HCT116 (cell line): Measurements from ENCODE around the gene MPI. TPM values are rescaled to one million over a fixed set of nuclear protein-coding genes. Genes with fewer than 3 reads are reported as not detected.

Experiments used
- ATAC-seq: fragments of 200-7000 bp; cut with Tn5 transposase; 2 replicates; pipeline ENCODE4 v1.9.1; 2020; ENCODE audit warnings: mild to moderate bottlenecking, moderate library complexity
- BruUV-seq: library from RNA; stranded (reverse); fragments of 400-500 nt; replicated peaks from 2 replicates; lab custom pipeline; 2021; lab: Mats Ljungman, UMichigan
- CTCF ChIA-PET: fragments of 300-600 bp; sonication (Branson Sonifier 250); formaldehyde crosslinking; loops from one replicate; lab custom pipeline; 2021; ENCODE audit warnings: antibody characterized with exemption; lab: Charles Lee
- POLR2A ChIA-PET: fragments of 300-600, 350-600 bp; sonication (Branson Sonifier 250); formaldehyde crosslinking; loops from one replicate; lab custom pipeline; 2021; ENCODE audit warnings: antibody characterized with exemption; lab: Charles Lee
- RAD21 ChIA-PET, 2 experiments: fragments of 300-600 bp; sonication (Branson Sonifier 250); formaldehyde crosslinking; loops; one replicate each; lab custom pipeline; 2023; ENCODE audit warnings: low total read pairs in 2 of 2; ENCODE audit not compliant: uncharacterized antibody in 2 of 2, unreplicated experiment in 2 of 2, low non-redundant PET in 1 of 2; lab: Charles Lee
- DNase-seq: peaks from one replicate; pipeline ENCODE4 v3.0.0-alpha.2; 2010; ENCODE audit warnings: low read depth, low spot score
- H2AFZ ChIP-seq: fragments of 200-600 bp; shearing (Covaris generic), sonication (generic); 2 replicates; pipeline ENCODE4 v1.6.1; 2017; ENCODE audit warnings: low read depth, mixed run types, mixed read lengths, antibody characterized with exemption, low read length; ENCODE audit not compliant: poor library complexity, severe bottlenecking
- H3K27ac ChIP-seq: 2 replicates; pipeline ENCODE4 v1.5.1; 2012; ENCODE audit warnings: low read depth, low read length
- H3K27me3 ChIP-seq: fragments of 200-600 bp; sonication (generic); 2 replicates; pipeline ENCODE4 v1.6.1; 2016; ENCODE audit warnings: mixed run types, low read length, mixed read lengths; ENCODE audit not compliant: insufficient read depth
- H3K36me3 ChIP-seq, 2 experiments: fragments of 200-500 bp in 1 of 2; fragments of 200-600 bp in 1 of 2; sonication (Bioruptor generic) in 1 of 2; sonication (generic) in 1 of 2; 2 replicates each; pipeline versions ENCODE4 v1.5.1 to v1.6.1; 2014 to 2016; ENCODE audit warnings: low read length in 2 of 2, inconsistent platforms in 1 of 2, mixed read lengths in 1 of 2, mixed run types in 1 of 2; ENCODE audit not compliant: insufficient read depth in 2 of 2, control insufficient read depth in 1 of 2
- H3K4me1 ChIP-seq, 2 experiments: fragments of 200-600 bp in 1 of 2; sonication (generic) in 1 of 2; 2 replicates each; pipeline versions ENCODE4 v1.5.1 to v1.6.1; 2012 to 2017; ENCODE audit warnings: low read length in 2 of 2, inconsistent platforms in 1 of 2, mild to moderate bottlenecking in 1 of 2, mixed read lengths in 1 of 2, mixed run types in 1 of 2, moderate library complexity in 1 of 2; ENCODE audit not compliant: insufficient read depth in 2 of 2, control insufficient read depth in 1 of 2
- H3K4me2 ChIP-seq: fragments of 200-600 bp; sonication (generic); 2 replicates; pipeline ENCODE4 v1.6.1; 2017; ENCODE audit warnings: mixed run types, low read length, mixed read lengths
- H3K4me3 ChIP-seq, 2 experiments: fragments of 200-600 bp in 1 of 2; sonication (generic) in 1 of 2; replicated peaks in 1 of 2; 2 replicates each; pipeline ENCODE4 v1.5.1; 2011 to 2016; ENCODE audit warnings: low read length in 2 of 2, control low read depth in 1 of 2, low read depth in 1 of 2, mild to moderate bottlenecking in 1 of 2, mixed read lengths in 1 of 2, mixed run types in 1 of 2
- H3K79me2 ChIP-seq: fragments of 200-600 bp; sonication (generic); 2 replicates; pipeline ENCODE4 v1.6.1; 2017; ENCODE audit warnings: mild to moderate bottlenecking, mixed run types, low read length, moderate library complexity, mixed read lengths; ENCODE audit not compliant: insufficient read depth
- H3K9ac ChIP-seq: fragments of 200-600 bp; sonication (generic); 2 replicates; pipeline ENCODE4 v1.6.1; 2016; ENCODE audit warnings: low read length, mixed read lengths
- H3K9me2 ChIP-seq: fragments of 200-600 bp; sonication (generic), shearing (Covaris generic); 2 replicates; pipeline ENCODE4 v1.6.1; 2017; ENCODE audit warnings: mixed run types, mild to moderate bottlenecking, moderate library complexity; ENCODE audit not compliant: insufficient read depth
- H3K9me3 ChIP-seq, 2 experiments: fragments of 200-500 bp in 1 of 2; fragments of 200-600 bp in 1 of 2; sonication (Bioruptor generic) in 1 of 2; sonication (generic) in 1 of 2; 2 replicates each; pipeline ENCODE4 v1.6.1; 2014 to 2017; ENCODE audit warnings: low read length in 2 of 2, mixed read lengths in 2 of 2, inconsistent platforms in 1 of 2, low read depth in 1 of 2, mild to moderate bottlenecking in 1 of 2, mixed run types in 1 of 2, moderate library complexity in 1 of 2; ENCODE audit not compliant: control insufficient read depth in 1 of 2, insufficient read depth in 1 of 2
- H4K20me1 ChIP-seq: fragments of 200-600 bp; sonication (generic), shearing (Covaris generic); 2 replicates; pipeline ENCODE4 v1.6.1; 2017; ENCODE audit warnings: mixed run types, mild to moderate bottlenecking, moderate library complexity; ENCODE audit not compliant: insufficient read depth
- CBX3 ChIP-seq: IDR thresholded peaks from 2 replicates; pipeline ENCODE4 v1.6.1; 2012; ENCODE audit warnings: low read depth
- JUND ChIP-seq: IDR thresholded peaks from 2 replicates; pipeline ENCODE4 v1.6.1; 2012
- POLR2AphosphoS5 ChIP-seq: IDR thresholded peaks from 2 replicates; pipeline ENCODE4 v1.6.1; 2011; ENCODE audit warnings: mild to moderate bottlenecking, low read depth, low read length, moderate library complexity
- YY1 ChIP-seq: IDR thresholded peaks from 2 replicates; pipeline ENCODE4 v1.6.1; 2011; ENCODE audit warnings: low read length, low read depth, moderate library complexity, mild to moderate bottlenecking; ENCODE audit not compliant: insufficient replicate concordance; ENCODE audit errors: extremely low read depth
- intact Hi-C: fragments of 100-400 bp; cut with micrococcal nuclease; formaldehyde crosslinking; loops from 2 replicates; pipeline ENCODE4 v1.10.0; 2022
- total RNA-seq: library from RNA; stranded (reverse); gene quantifications from one replicate; pipeline ENCODE4 v1.2.1, GENCODE V29; 2021; ENCODE audit not compliant: unreplicated experiment

The MPI gene
- total RNA-seq, 1 experiment from 2014 or later = 49.7 TPM

GRCh38 chr15:74865316-74865715 lies 24.5 kb upstream of the MPI start:
- BruUV-seq = no TSS peak
- no peaks in the 10 kb centered on the region for H4K20me1 ChIP-seq
- TF ChIP-seq CBX3 = no peak
- no peak for TF ChIP-seq JUND
- no peak for TF ChIP-seq YY1
- TF ChIP-seq, all 23 proteins: peak for 0
- POLR2A ChIA-PET = interaction anchor here (0.6 kb wide), 2 partner anchors 9 to 79 kb away, joined by 3 to 6 read pairs; no protein-coding TSS in a partner anchor
- Histone ChIP-seq H3K4me3 (0 out of 4 replicates have a peak overlapping the region, but pooled peaks of 1 of the 2 experiments have one; percentile 1), H3K27ac (no peak overlapping the region), H3K9me2 (no peaks in the 10 kb centered on the region), H3K4me1 (peaks cover 18 to 47% of the 10 kb centered on the region in 2 experiments), H3K9ac (no peak overlapping the region), H3K36me3 (peaks cover 0 to 8% of the 10 kb centered on the region in 2 experiments; a peak in 1 of 4 replicates), H3K9me3 (no peaks in the 10 kb centered on the region), H3K4me2 (peak overlapping the region; percentile 54), H3K27me3 (no peaks in the 10 kb centered on the region), H2AFZ (no peak overlapping the region), H3K79me2 (peaks cover 72% of the 10 kb centered on the region)
- CTCF ChIA-PET = no interaction called here
- DNase-seq (no peak), ATAC-seq (no peak)
- RAD21 ChIA-PET = no interaction called here
- intact Hi-C loops = no loop called here

GRCh38 chr15:74866090-74866489 lies 23.8 kb upstream of the MPI start:
- POLR2A ChIA-PET = interaction anchor here (0.6 kb wide), 1 partner anchor 10 kb away, joined by 3 read pairs; no protein-coding TSS in a partner anchor

More at GRCh38 chr15:74866090-74866489, 23.8 kb upstream of the MPI start:
- Histone ChIP-seq H3K27ac (no peak overlapping the region), H3K4me3 (no peak overlapping the region), H3K4me1 (peaks cover 18 to 51% of the 10 kb centered on the region in 2 experiments), H3K36me3 (peaks cover 0 to 8% of the 10 kb centered on the region in 2 experiments; a peak in 1 of 4 replicates), H3K27me3 (no peaks in the 10 kb centered on the region), H2AFZ (no peak overlapping the region), H3K4me2 (peak overlapping the region; percentile 54)
- RAD21 ChIA-PET = no interaction called here
- CTCF ChIA-PET = no interaction called here
- no TSS peak for BruUV-seq
- peak; percentile 22; the same call in 1 of the 2 replicates for TF ChIP-seq JUND
- no peak for TF ChIP-seq POLR2AphosphoS5
- TF ChIP-seq, all 23 proteins: peak for 1
- Histone ChIP-seq H3K9ac (no peak overlapping the region), H3K9me3 (no peaks in the 10 kb centered on the region), H3K9me2 (no peaks in the 10 kb centered on the region), H3K79me2 (peaks cover 79% of the 10 kb centered on the region), H4K20me1 (no peaks in the 10 kb centered on the region)
- DNase-seq = no peak
- peak; percentile 74 for ATAC-seq
- intact Hi-C loops = no loop called here
